ENCODE measurements around the gene GNAL.

Gene GNAL

DNA sequence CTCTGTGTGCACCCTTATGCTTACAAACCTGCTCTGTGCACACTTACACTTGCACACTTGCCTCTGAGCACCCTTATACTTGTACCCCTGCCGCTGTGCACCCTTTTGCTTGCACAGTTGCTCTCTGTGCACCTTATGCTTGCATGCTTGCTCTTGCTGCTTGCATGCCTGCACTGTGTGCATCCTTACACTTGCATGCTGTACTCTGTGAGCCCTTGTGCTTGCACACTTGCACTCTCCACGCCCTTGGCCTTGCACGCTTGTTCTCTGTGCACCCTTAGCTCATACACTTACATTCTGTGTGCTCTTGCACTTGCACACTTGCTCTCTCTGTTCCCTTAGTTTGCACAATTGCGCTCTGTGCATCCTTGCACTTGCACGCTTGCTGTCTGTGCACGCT lies 78.3 kb downstream of the GNAL start:
- DNase-seq: no peak

DNA sequence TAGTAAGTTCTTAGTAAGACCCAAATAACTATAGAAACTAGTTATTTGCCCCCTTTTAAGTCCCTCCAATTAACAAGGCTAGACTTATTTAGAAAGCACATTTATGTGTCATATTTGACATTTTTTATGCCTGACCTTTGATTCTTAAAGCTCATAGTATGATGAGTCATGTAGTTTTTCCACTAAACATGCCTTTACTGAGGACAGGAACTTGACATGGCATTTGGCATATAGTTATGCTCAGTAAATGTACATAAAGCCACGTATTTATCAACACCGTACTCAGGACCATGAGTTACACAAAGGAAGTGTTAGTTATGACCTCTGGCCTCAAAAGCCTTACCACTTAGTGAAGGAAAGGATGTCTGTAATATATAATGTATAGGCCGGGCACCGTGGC lies 78.9 kb downstream of the GNAL start:
- no peak for DNase-seq

DNA sequence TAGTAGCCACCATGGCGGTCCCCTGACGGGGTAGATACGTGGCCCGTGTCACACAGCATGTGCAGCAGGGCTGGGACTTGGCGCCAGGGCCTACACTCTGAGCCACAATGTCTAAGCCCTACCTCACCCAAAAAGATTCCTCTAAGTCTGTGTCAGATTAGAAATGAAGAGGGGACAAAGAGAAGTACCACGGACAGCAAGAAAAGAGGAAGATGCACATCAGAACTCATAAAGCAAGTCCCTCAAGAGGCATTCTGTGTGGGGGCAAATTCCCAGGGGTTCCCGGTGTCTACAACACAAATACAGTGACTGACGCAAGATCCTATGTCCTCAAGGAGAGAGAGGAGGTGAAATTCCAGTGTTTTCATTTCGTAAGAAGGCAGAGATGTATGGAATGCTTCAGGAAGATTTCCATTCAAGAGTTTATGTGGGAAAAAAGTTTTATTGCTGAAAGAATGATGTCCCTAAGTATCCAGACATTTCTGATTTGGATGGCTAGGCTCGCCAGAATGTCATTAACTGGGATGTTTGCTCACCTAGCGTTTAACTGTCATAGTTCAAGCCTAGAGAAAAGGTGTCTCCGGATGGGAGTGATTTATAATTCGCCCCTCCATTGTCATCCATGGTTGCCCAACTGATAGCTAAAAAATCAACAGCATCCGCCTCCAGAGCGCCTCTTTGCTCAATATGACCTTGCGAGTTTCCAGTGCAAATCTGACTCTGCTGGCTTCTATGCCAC lies 86.5 kb downstream of the GNAL start:
- DNase-seq: no peak

DNA sequence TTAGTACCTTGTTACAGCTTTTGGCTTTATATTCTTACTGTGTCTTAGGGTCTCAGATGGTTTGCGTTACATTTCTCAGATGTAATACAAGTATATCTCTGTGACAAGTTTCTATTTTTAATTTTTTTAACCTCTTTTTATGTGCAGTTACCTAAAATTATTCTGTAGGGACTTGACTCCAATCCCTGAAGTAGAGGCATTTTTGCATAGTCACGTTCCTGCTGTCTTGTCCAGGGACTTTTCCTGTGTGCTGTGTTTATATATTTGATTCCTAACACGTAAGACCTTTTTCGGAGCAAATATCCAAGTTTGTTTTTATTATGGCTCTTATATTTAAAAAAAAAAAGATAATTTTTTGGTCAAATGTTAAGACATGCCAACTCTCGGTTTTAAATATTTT lies 91.0 kb downstream of the GNAL start:
- DNase-seq: no peak

DNA sequence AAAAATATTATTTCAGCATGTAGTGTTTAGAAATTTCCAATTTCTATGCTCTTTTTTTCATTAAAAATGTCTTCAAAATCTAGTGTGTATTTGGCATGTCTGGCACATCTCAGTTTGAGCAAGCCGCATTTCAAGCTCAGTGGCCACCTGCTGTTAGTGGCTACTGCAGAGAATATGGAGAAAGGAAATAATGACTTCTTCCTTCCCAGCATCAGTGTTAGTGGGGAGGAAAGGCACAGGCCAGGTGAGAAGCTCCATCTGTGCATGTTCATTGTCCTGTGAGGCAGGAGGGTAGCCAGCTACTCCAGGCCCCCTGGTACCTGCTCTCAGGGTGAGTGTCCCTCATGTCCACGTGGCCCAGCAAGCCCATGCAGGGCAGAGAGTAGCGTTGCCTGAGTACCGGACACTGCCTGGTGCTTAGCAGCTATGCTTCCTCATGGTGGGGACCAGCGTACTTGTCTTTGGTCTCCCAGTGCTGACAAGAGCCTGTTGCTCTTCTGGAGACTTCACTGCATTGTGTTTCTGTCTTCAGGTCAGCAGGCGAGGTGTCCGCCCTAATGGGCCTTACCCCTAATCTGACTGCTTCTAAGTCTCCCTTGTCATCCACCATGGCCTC lies 94.8 kb downstream of the GNAL start:
- no peak for DNase-seq

DNA sequence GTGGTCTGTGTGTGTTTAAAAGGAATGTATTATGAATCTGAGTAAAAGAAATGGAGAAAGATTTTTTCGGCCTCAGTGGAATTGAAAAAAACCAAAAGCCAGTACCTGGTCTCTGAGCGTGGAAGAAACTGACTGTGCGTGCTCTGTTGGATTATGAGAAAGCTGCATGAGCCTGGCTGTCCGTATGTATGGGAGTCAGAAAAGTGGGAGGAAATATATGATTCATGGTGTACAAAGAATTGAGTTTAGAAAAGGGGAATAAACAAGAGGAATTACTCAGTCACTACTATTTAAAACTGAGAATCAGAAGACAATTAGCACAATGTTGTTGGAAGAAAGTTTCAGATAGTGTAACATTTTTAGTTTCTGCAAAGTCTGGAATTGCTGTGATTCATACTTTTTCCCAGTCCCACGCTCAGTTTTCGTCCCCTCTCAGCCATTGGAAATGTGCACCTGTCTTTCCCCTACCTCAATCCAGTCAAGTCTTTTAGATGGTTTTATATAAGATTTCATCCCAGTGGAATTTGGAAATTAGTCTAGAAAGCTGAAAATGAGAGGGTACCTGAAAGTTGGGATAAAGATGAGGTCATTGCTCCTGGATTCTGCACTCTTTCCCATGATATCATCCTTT lies 95.7 kb downstream of the GNAL start:
- peak; percentile 43 to 45 for DNase-seq

DNA sequence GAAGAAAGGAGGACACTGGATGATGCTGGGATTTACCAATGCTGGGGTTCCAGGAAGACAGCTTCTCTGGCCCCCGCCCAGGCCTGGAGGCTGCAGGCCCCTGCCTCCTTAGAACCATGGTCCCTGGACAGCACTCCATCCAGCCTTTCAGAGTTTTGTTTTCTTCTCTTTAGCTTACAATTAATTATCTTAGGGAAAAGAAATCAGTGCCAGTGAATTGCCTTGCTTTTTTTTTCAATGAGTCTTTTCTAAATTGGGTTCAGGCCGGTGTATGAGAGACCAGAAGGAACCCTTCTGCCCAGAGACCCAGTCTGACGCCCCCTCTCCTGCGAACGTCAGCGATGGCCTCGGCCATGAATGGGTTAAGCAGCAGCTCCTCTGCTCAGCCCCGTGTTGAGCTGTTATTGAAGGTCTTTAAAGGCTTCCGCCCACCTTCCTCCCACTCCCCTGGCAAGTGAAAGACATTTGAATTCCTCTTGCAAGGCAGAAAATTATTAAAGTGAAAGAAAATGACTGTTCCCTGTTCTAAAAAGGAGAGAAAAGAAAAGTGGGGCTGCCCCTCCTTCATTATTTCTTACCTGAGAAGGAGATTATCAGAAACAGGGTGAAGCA lies 96.5 kb downstream of the GNAL start:
- DNase-seq: peak; percentile 39 to 85

DNA sequence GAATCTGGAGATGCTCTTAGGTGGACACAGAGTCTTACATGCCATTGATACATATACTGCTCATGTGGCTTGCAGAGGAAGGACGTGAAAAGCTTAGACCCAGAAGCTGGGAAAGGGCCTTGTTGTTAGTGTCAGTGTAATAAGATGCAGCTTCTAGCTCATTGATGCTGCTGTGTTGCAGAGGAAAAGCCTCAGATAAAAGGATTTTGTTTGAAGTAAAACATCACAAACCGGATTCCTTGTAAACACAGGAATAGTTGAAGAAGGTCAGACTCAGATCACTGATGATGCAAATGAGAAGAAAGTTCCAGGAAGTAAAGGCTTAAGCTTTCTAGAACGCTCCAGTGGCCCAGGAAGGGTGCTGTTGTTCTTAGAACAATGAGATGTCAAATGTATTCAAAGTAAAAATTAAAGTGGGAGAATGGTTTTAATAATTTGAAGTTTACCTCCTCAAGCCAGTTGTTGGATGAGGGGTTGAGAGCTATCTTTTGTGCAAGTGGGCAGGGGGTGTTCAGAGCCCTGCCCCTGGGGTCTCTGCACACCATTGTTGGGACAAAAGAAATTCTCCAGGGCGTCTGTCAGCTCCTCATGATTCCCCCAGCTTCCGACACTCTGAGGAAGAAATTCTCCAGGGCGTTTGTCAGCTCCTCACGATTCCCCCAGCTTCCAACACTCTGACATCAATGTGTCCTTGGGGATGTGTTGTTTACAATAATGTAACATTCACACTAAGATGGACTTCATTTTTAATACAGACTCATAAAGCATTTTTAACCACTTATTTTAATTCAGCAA lies 100.8 kb downstream of the GNAL start:
- no peak for DNase-seq

DNA sequence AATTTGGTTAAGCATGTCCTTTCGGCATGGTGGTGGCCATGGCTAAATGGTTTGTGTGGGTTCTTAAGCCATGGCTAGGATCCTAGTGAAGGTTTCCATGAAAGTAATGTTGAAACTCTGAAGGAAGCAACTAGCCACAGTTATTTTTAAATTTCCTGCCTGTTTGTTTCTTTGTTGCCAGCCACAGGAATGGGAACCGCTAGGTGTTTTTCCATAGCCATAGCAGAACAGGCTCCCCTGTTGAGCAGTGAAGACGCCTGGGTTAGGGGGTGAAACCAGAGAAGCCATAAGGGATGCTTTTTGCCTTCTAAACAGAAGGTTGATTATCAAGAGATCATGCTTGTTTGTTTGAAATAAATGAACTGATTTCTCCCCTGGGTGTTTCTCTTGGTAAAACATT lies 102.1 kb downstream of the GNAL start:
- no peak for DNase-seq

DNA sequence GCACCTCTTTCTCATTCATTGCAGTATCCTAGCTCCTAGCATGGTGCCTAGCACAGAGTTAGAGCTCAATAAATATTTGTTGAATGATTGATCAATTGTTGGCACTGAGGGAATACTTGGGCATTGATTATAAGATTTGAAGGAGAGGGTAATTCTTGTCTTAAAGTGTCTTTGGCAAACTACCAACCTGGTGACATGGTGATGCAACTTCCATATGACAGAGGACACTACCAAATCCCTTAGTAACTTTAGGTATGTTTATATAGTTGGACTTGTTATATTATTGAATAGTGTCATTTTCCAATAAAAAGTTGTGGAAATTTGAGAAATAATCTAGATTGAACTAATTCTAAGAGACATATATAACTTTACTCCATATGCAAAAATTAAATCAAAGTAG lies 103.6 kb downstream of the GNAL start:
- DNase-seq: no peak

DNA sequence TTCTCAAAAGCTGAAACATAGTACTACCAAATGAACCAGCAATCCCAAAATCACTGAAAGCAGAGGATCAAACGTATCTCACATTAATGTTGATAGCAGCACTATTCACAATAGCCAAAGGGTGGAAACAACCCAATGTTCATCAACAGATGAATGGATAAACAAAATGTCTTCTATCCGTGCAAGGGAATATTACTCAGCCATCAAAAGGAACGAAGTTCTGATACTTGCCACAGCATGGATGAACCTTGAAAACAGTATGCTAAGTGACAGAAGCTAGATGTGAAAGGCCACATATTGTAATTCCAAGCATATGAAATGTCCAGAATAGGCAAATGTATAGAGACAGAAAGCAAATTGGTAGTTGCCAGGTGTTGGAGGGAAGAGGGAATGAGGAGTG lies 105.1 kb downstream of the GNAL start:
- no peak for DNase-seq

DNA sequence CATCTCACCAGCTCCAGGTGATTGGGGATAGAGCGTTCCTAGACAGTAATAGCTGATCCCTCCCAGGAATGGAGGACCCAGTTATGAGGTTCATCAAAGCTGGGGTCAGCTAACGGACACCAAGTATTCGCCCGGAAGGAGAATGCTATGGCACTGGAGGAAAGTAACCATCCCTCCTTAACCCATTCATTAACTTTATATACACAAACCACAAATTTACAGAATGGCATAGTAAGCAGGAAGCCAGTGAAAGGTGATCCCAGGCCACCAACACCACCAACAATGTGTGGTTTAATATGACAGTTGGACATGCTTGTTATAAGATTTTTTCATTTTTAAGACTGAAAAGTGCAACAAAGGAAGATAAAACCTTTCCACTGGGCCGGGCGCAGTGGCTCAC lies 106.9 kb downstream of the GNAL start:
- no peak for DNase-seq

DNA sequence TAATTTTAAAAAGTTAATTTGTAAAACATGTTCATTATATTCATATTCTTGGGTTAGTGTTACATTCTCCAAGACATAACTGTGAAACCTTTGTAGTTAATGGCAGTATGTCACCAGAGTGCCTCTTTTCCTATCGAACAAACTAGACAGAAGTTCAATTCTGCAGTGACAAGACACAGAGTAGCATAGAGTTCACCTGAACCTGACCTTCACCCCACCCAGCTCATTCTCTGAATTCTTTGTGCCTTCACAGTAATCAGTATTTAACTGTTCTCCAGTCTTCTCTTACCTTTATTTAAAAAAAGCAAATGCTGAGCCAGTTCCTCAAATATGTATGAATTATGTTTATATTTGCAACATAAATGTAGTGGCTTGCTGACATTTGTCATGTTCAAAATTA lies 109.2 kb downstream of the GNAL start:
- no peak for DNase-seq

DNA sequence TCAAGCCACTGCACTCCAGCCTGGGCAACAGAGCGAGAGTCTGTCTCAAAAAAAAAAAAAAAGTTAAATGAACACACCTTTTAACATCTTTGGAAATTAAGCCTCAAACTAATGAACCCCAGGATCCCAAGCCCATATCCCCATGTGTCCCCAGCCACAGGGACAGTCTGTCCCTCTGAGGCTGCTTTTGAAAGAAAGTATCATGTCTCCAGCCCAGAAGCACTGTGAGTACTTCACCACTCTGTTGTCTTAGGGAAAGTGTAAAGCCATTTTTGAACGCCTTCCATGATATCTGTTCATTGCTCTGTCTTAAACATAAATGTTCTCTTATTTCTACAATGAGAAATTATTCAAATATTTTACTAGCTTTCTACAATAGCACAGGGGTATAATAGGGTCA lies 110.0 kb downstream of the GNAL start:
- DNase-seq: no peak

DNA sequence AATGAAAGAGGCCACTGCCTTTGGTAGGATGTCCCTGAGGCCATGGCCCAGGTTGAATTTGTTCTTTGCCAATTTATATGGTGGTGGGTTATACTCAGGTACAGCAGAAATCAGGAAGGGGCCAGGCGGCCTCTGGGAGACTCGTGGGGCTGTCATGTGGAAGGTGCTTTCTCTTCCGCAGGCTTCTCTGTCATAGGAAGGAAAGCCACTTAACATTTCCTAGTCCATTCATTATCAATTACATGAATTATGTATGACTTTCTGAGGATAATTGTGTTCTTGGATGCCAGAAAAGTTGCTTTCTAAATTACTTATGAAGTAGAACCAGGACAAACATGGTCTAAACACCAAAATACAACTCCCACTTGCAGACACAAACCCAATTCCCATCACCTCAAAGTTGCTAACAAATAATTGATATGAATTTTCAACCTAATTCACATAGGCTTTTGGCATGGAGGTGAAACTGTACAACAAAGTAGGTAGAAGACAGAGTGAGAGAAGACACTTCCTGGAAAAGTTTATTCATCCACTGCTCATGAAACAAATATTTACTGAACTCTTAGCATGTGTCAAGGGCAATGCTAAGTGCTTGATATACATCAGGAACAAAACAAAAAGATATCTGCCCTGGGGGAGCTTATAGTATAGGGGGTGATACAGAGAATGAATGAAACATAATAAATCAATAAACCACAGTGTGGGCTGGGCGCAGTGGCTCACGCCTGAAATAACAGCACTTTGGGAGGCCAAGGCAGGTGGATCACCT lies 111.7 kb downstream of the GNAL start:
- no peak for DNase-seq

DNA sequence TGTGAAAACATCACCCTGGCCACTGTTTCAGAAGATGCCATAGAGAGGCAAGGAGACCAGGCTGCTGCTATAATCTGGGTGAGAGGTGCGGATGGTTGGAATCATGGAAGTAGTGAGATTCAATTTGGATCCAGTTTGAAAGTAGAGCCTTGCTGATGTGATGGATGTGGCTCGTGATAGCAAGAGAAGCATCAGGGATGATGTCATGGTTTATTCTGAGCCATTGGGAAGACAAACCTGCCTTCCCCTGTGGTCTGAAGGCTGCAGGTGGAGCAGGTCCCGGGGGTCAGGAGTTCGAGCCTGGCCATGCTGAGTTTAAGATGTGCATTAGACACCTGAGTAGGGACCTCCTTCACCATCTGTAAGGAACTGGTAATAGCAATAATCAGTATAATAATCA lies 112.5 kb downstream of the GNAL start:
- no peak for DNase-seq

DNA sequence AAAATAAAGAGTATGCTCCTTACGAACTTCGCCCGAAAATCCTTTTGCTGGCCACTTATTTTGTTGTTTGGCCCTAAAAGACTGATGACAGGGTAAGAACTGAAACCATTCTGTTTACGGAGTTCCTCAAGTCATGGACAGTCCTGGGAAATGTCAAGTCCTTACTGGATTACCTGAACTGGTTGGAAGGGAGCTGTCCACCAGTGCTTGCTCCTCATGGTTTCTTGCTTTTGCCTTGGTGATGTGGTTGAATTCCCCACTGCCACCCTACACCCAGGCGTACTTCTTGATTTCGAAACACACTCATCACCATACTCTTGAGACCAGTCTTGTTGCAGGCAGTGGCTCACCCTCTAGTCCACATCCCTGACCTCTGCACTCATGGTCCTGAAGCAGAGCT lies 113.1 kb downstream of the GNAL start:
- DNase-seq: no peak

DNA sequence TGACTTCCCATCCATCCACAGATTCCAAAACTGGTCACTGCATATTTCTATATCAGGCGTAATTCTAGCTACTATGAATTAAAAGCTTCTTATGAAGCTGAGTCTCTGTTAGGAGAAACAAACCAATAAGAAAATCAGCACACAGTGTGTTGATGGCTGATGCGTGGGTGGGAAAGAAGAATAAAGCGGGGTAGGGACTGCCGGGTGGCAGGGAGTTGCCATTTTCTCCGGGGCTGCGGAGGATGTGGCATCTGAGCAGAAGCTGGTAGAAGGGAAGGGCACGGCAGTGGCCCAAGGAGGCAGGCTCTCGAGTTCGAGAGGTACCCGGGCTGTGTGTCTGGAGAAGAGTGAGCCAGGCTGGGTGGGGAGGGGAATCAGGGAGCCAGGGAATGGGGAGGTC lies 113.5 kb downstream of the GNAL start:
- DNase-seq: no peak

DNA sequence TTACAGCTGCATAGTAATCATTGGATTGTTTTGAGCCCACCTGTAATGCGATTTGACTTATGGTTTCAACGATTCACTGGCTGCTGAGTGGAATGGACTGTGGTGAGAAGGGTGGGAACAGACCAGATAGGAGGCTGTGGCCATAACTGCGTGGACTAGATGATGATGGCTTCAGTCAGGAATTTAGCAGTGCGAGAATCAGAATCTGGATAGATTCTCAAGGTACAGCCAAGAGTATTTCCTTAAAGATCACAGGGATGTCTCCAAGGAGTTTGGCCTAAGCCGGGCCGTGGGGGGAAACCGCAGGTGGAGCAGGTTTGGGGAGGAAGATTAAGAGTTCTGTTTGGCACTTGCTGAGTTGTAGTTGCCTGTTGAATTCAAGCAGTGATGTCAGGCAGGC lies 118.2 kb downstream of the GNAL start:
- no peak for DNase-seq

DNA sequence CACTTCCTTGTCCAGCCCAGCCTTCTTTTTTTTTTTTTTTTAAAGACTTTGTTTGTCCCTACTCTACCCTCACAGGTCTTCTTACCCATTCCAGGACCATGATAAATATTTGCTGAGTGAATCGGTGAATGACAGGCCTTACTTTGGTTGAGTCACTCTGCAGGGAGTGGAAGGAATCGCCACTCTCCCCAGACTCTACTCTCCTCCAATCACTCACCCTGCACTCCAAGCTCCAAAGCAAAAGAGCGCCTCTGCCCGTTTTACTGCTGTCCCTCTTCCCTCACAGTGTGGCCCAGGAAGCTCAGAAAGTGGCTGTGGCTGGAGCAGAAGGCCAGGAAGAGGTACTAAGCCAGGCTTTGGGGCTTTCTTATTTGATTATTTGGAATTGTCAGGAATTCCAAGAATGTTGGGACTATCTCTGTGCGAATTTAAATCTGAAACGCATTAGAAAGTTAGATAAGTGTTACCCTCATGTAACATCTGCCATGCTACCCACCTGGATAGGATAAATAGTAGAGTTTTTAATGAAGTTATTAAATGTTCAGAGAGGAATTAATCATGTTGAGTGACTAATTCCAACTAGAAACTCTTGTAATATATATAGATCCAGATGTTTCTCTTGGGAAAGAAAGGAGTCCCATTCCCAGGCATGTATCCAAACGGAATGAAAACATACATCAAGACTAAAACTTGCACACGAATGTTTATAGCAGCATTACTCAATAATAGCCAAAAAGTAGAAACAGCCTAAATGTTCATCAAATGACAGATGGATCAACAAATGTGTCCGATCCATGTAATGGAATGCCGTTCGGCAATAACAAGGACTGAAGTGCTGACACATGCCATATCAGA lies 119.2 kb downstream of the GNAL start:
- DNase-seq: no peak

DNA sequence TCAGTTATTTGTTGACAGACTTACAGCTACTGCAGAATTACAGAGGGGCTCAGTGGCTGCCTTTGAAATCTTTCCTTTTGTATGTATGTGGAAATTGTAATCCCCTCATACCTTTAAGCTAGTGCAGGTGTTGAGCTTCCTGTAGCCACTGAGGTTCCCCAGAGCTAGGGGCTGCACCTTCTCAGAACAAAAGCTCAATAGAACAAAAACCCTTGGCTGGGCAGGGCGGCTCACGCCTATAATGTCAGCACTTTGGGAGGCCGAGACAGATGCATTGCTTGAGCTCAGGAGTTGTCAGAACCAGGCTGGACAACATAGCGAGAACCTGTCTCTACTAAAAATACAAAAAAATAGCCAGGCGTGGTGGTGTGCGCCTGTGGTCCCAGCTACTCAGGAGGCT lies 120.8 kb downstream of the GNAL start:
- no peak for DNase-seq
